Stimulated activated CD8-positive, alpha-beta memory T cell treated with anti-CD3 and anti-CD28 coated beads, Interleukin-12 subunit alpha, Interleukin-12 subunit beta, amount 100 ng/mL, for 4 hours (primary cell): Measurements from ENCODE around the gene NFATC4.

Source experiments
- DNase-seq: peaks from one replicate; pipeline ENCODE4 v3.0.0-alpha.2; 2020; ENCODE audit warnings: low read depth

Gene NFATC4

GRCh38 chr14:24389226-24389848, 21.4 kb downstream of the NFATC4 start:
- no peak for DNase-seq

GRCh38 chr14:24390701-24391468, 22.9 kb downstream of the NFATC4 start:
- no peak for DNase-seq

- no peak for DNase-seq
These were observed 24.5 kb downstream of the NFATC4 start for GRCh38 chr14:24392325-24393091.

- DNase-seq: no peak
These were observed 26.3 kb downstream of the NFATC4 start for GRCh38 chr14:24394275-24394674.

GRCh38 chr14:24395609-24396582, 27.9 kb downstream of the NFATC4 start:
- no peak for DNase-seq

GRCh38 chr14:24397639-24398292, 29.8 kb downstream of the NFATC4 start:
- no peak for DNase-seq

- no peak for DNase-seq
These were observed 30.3 kb downstream of the NFATC4 start for GRCh38 chr14:24398293-24398652.

GRCh38 chr14:24398653-24399446, 30.9 kb downstream of the NFATC4 start, which contains the start of gene NYNRIN:
Gene NYNRIN (plus strand): TSS chr14:24399003. CDS start chr14:24399247, 244 bp downstream.
- DNase-seq: no peak

GRCh38 chr14:24399447-24399822, 31.5 kb downstream of the NFATC4 start:
- DNase-seq: no peak

- no peak for DNase-seq
These were observed 32.2 kb downstream of the NFATC4 start for GRCh38 chr14:24399999-24400718.

GRCh38 chr14:24401810-24402702, 34.1 kb downstream of the NFATC4 start:
- DNase-seq: no peak

GRCh38 chr14:24403294-24403998, 35.5 kb downstream of the NFATC4 start:
- DNase-seq: no peak

GRCh38 chr14:24404814-24405213, 36.8 kb downstream of the NFATC4 start:
- DNase-seq: no peak

- DNase-seq: no peak
These were observed 38.4 kb downstream of the NFATC4 start for GRCh38 chr14:24406416-24406815.

- DNase-seq: no peak
These were observed 39.8 kb downstream of the NFATC4 start for GRCh38 chr14:24407608-24408325.

- DNase-seq: no peak
These were observed 40.8 kb downstream of the NFATC4 start for GRCh38 chr14:24408764-24409163.

GRCh38 chr14:24409192-24409591, 41.2 kb downstream of the NFATC4 start:
- no peak for DNase-seq
